Uterus (tissue), 2 donors: ENCODE results near the gene FCHSD2.

Experiments
- CTCF ChIP-seq, 4 experiments: fragments of 200-600 bp in 2 of 4; fragments of 450-650 bp in 2 of 4; sonication (generic) in 2 of 4; IDR thresholded peaks; one replicate each; pipeline ENCODE4 v1.5.1; 2016 to 2019; ENCODE audit warnings: antibody characterized with exemption in 4 of 4, mild to moderate bottlenecking in 2 of 4, moderate library complexity in 1 of 4
- POLR2A ChIP-seq, 2 donors: fragments of 450-650 bp; IDR thresholded peaks; one replicate each; pipeline ENCODE4 v1.6.1; 2016; ENCODE audit warnings: antibody characterized with exemption in 2 of 2, mild to moderate bottlenecking in 1 of 2, moderate library complexity in 1 of 2

- no peak for TF ChIP-seq POLR2A (IDR thresholded peaks at IDR 0.05)
- TF ChIP-seq CTCF (IDR thresholded peaks at IDR 0.05) = no peak
Observed at GRCh38 chr11:73113426-73113825, 28.7 kb downstream of the FCHSD2 start.
